IMR-90 (cell line): ENCODE measurements around the gene ATF1. TPM values are rescaled to one million over a fixed set of nuclear protein-coding genes. Genes with fewer than 3 reads are reported as not detected.

Experiments used
- ATAC-seq: fragments of 200-7000 bp; cut with Tn5 transposase; 2 replicates; pipeline ENCODE4 v1.9.1; 2020; ENCODE audit warnings: low read depth, mild to moderate bottlenecking, moderate library complexity
- BruUV-seq: library from RNA; stranded (reverse); fragments of 400-500 nt; replicated peaks from 2 replicates; lab custom pipeline; 2021; lab: Mats Ljungman, UMichigan
- CTCF ChIA-PET: fragments of 300-600 bp; formaldehyde crosslinking; extraction: SDS; loops from one replicate; lab custom pipeline; 2021; ENCODE audit warnings: antibody characterized with exemption; lab: Yijun Ruan, JAX
- POLR2A ChIA-PET: fragments of 300-600 bp; sonication (Branson Sonifier 250); formaldehyde crosslinking; loops from one replicate; lab custom pipeline; 2022; ENCODE audit warnings: antibody characterized with exemption; ENCODE audit not compliant: unreplicated experiment; lab: Charles Lee
- DNase-seq: peaks from one replicate; pipeline ENCODE4 v3.0.0; 2013
- H2AFZ ChIP-seq: replicated peaks from 2 replicates; pipeline ENCODE3; 2013; ENCODE audit warnings: low read length, mild to moderate bottlenecking; ENCODE audit not compliant: poor library complexity
- H2AK5ac ChIP-seq: 2 replicates; pipeline ENCODE4 v1.6.1; 2013; ENCODE audit warnings: low read depth, low read length, inconsistent platforms
- H2AK9ac ChIP-seq: replicated peaks from 2 replicates; pipeline ENCODE3; 2013; ENCODE audit warnings: mild to moderate bottlenecking, low read depth, low read length, moderate library complexity; ENCODE audit not compliant: poor library complexity
- H2BK120ac ChIP-seq: 2 replicates; pipeline ENCODE4 v1.6.1; 2013; ENCODE audit warnings: low read depth, low read length, inconsistent platforms
- H2BK15ac ChIP-seq: 3 replicates; pipeline ENCODE4 v1.6.1; 2013; ENCODE audit warnings: low read depth, low read length, inconsistent platforms
- H2BK20ac ChIP-seq: 2 replicates; pipeline ENCODE4 v1.6.1; 2013; ENCODE audit warnings: low read depth, mild to moderate bottlenecking, inconsistent platforms, low read length, moderate library complexity
- H2BK5ac ChIP-seq: 2 replicates; pipeline ENCODE4 v1.6.1; 2013; ENCODE audit warnings: mild to moderate bottlenecking, low read depth, low read length, inconsistent platforms; ENCODE audit not compliant: poor library complexity, severe bottlenecking
- H3K14ac ChIP-seq: replicated peaks from 2 replicates; pipeline ENCODE4 v1.6.1; 2013; ENCODE audit warnings: low read depth, low read length, inconsistent platforms
- H3K18ac ChIP-seq: 2 replicates; pipeline ENCODE4 v1.6.1; 2013; ENCODE audit warnings: low read depth, low read length, control low read depth
- H3K23ac ChIP-seq: 2 replicates; pipeline ENCODE4 v1.6.1; 2013; ENCODE audit warnings: low read depth, low read length, inconsistent platforms
- H3K27ac ChIP-seq: 2 replicates; pipeline ENCODE4 v1.5.1; 2013; ENCODE audit warnings: mild to moderate bottlenecking, control low read depth, low read length; ENCODE audit not compliant: insufficient read depth
- H3K27me3 ChIP-seq: 2 replicates; pipeline ENCODE4 v1.6.1; 2013; ENCODE audit warnings: low read length; ENCODE audit not compliant: control insufficient read depth, insufficient read depth
- H3K36me3 ChIP-seq: 2 replicates; pipeline ENCODE4 v1.6.1; 2013; ENCODE audit warnings: low read length, mixed read lengths; ENCODE audit not compliant: control insufficient read depth, insufficient read depth
- H3K4ac ChIP-seq: 2 replicates; pipeline ENCODE4 v1.6.1; 2013; ENCODE audit warnings: low read depth, low read length, inconsistent platforms
- H3K4me1 ChIP-seq: 2 replicates; pipeline ENCODE4 v1.6.1; 2013; ENCODE audit warnings: low read length, mixed read lengths; ENCODE audit not compliant: control insufficient read depth, insufficient read depth
- H3K4me2 ChIP-seq: 2 replicates; pipeline ENCODE4 v1.6.1; 2013; ENCODE audit warnings: low read depth, mild to moderate bottlenecking, control low read depth, low read length, moderate library complexity
- H3K4me3 ChIP-seq: 2 replicates; pipeline ENCODE4 v1.5.1; 2013; ENCODE audit warnings: low read depth, mild to moderate bottlenecking, control low read depth, low read length, moderate library complexity; ENCODE audit not compliant: insufficient read depth
- H3K56ac ChIP-seq: 2 replicates; pipeline ENCODE4 v1.6.1; 2013; ENCODE audit warnings: low read length, inconsistent platforms; ENCODE audit not compliant: insufficient read depth; ENCODE audit errors: extremely low read depth
- H3K79me1 ChIP-seq, 2 experiments: 2 replicates each; pipeline ENCODE4 v1.6.1; 2013; ENCODE audit warnings: low read length in 2 of 2, inconsistent platforms in 1 of 2, low read depth in 1 of 2
- H3K9ac ChIP-seq: 2 replicates; pipeline ENCODE4 v1.6.1; 2013; ENCODE audit warnings: low read depth, low read length, control low read depth
- H3K9me1 ChIP-seq: 2 replicates; pipeline ENCODE4 v1.6.1; 2013; ENCODE audit warnings: low read length, inconsistent platforms; ENCODE audit not compliant: insufficient read depth
- H3K9me3 ChIP-seq: 2 replicates; pipeline ENCODE4 v1.6.1; 2013; ENCODE audit warnings: low read length; ENCODE audit not compliant: control insufficient read depth, insufficient read depth
- H4K20me1 ChIP-seq: 2 replicates; pipeline ENCODE4 v1.6.1; 2013; ENCODE audit warnings: low read length, inconsistent platforms; ENCODE audit not compliant: insufficient read depth
- H4K5ac ChIP-seq: 2 replicates; pipeline ENCODE4 v1.6.1; 2013; ENCODE audit warnings: mild to moderate bottlenecking, low read depth, low read length, control low read depth
- H4K8ac ChIP-seq, 2 experiments: 2 replicates each; pipeline ENCODE4 v1.6.1; 2013; ENCODE audit warnings: low read depth in 2 of 2, low read length in 2 of 2, control low read depth in 1 of 2, inconsistent platforms in 1 of 2
- H4K91ac ChIP-seq: 2 replicates; pipeline ENCODE4 v1.6.1; 2013; ENCODE audit warnings: low read depth, low read length, inconsistent platforms; ENCODE audit not compliant: insufficient read depth
- BHLHE40 ChIP-seq: fragments of 150-350 bp; IDR thresholded peaks from 2 replicates; pipeline ENCODE4 v1.6.1; 2016; ENCODE audit warnings: mild to moderate bottlenecking, low read depth, low read length
- CEBPB ChIP-seq: IDR thresholded peaks from 2 replicates; pipeline ENCODE4 v1.6.1; 2012; ENCODE audit warnings: low read depth, low read length, improper control_type of control experiment
- CHD1 ChIP-seq: IDR thresholded peaks from 2 replicates; pipeline ENCODE4 v1.6.1; 2012; ENCODE audit warnings: low read depth, low read length, improper control_type of control experiment
- CTCF ChIP-seq: conservative IDR thresholded peaks from 2 replicates; pipeline ENCODE4 v1.5.1; 2012; ENCODE audit warnings: mild to moderate bottlenecking, low read depth, low read length, improper control_type of control experiment
- FOS ChIP-seq: fragments of 150-350 bp; IDR thresholded peaks from 2 replicates; pipeline ENCODE4 v1.6.1; 2016; ENCODE audit warnings: low read depth, low read length
- MAFK ChIP-seq: IDR thresholded peaks from 2 replicates; pipeline ENCODE4 v1.6.1; 2012; ENCODE audit warnings: low read depth, low read length, improper control_type of control experiment
- MAZ ChIP-seq: IDR thresholded peaks from 2 replicates; pipeline ENCODE4 v1.6.1; 2012; ENCODE audit warnings: low read depth, mild to moderate bottlenecking, low read length, improper control_type of control experiment, moderate library complexity, borderline replicate concordance
- MXI1 ChIP-seq: IDR thresholded peaks from 2 replicates; pipeline ENCODE4 v1.6.1; 2012; ENCODE audit warnings: low read depth, mild to moderate bottlenecking, low read length, moderate library complexity, borderline replicate concordance
- NFE2L2 ChIP-seq: fragments of 150-350 bp; IDR thresholded peaks from 2 replicates; pipeline ENCODE4 v1.6.1; 2016; ENCODE audit warnings: low read depth, mild to moderate bottlenecking, low read length
- POLR2A ChIP-seq: IDR thresholded peaks from 2 replicates; pipeline ENCODE4 v1.6.1; 2012; ENCODE audit warnings: mild to moderate bottlenecking, low read depth, low read length
- RAD21 ChIP-seq: IDR thresholded peaks from 2 replicates; pipeline ENCODE4 v1.6.1; 2012; ENCODE audit warnings: low read length, improper control_type of control experiment
- RCOR1 ChIP-seq: IDR thresholded peaks from 2 replicates; pipeline ENCODE4 v1.6.1; 2012; ENCODE audit warnings: mild to moderate bottlenecking, low read length, improper control_type of control experiment; ENCODE audit not compliant: insufficient replicate concordance
- RFX5 ChIP-seq: IDR thresholded peaks from 2 replicates; pipeline ENCODE4 v1.8.0; 2012; ENCODE audit warnings: low read depth, mild to moderate bottlenecking, low read length, moderate library complexity
- SMC3 ChIP-seq: fragments of 150-350 bp; IDR thresholded peaks from 2 replicates; pipeline ENCODE4 v1.6.1; 2016; ENCODE audit warnings: low read depth, mild to moderate bottlenecking, antibody characterized with exemption, low read length, moderate library complexity
- USF2 ChIP-seq: fragments of 150-350 bp; IDR thresholded peaks from 2 replicates; pipeline ENCODE4 v1.6.1; 2017; ENCODE audit warnings: mild to moderate bottlenecking, antibody characterized with exemption, low read length, low read depth
- WGBS, 2 experiments: methylation state at CpG; one replicate each; pipeline versions ENCODE4 v1.1.5 to v1.1.7; 2013; ENCODE audit warnings: missing lambda C conversion rate in 2 of 2; ENCODE audit not compliant: insufficient read length in 1 of 2; ENCODE audit errors: extremely low coverage in 2 of 2; 5-methylcytosine and 5-hydroxymethylcytosine counted together
- dilution Hi-C: fragments of 300-500 bp; cut with HindIII; formaldehyde crosslinking; loops from one replicate; pipeline ENCODE4 v1.14.3; 2018; ENCODE audit warnings: low sequenced_read_pairs; ENCODE audit not compliant: unreplicated experiment
- in situ Hi-C: fragments of 300-500 bp; cut with MboI; formaldehyde crosslinking; loops from 3 replicates; pipeline ENCODE4 v1.14.3; 2019; ENCODE audit warnings: low sequenced_read_pairs, inconsistent platforms, mixed read lengths
- intact Hi-C: fragments of 100-400 bp; cut with micrococcal nuclease; formaldehyde crosslinking; loops from 2 replicates; pipeline ENCODE4 v1.10.0; 2022
- polyA plus RNA-seq, 3 experiments: library from polyadenylated mRNA; depleted of rRNA; stranded (reverse); fragments of >200 nt; gene quantifications; 2 replicates each; pipeline ENCODE4 v1.2.3, GENCODE V29; 2012; ENCODE audit warnings: low replicate concordance in 1 of 3
- total RNA-seq: library from RNA; depleted of rRNA; stranded (reverse); fragments of >200 nt; gene quantifications from 2 replicates; pipeline ENCODE4 v1.2.3, GENCODE V29; 2012

Gene ATF1
- total and polyA plus RNA-seq, 2 of the 4 experiments (the other 2 are of a cell fraction): 20.6 to 24.0 TPM

- ChIA-PET POLR2A (no interaction called here), CTCF (no interaction called here)
- TF ChIP-seq RFX5 (no peak), RAD21 (no peak), CTCF (no peak), BHLHE40 (no peak), FOS (no peak), SMC3 (no peak), MAZ (no peak), MAFK (no peak), CEBPB (no peak), CHD1 (no peak), USF2 (no peak), RCOR1 (no peak), POLR2A (no peak), MXI1 (no peak), NFE2L2 (no peak)
Observed at GRCh38 chr12:50751948-50752721, 11.8 kb upstream of the ATF1 start.

More at GRCh38 chr12:50751948-50752721, 11.8 kb upstream of the ATF1 start:
- WGBS, 2 experiments: 87% methylated on average over 4 of the region's 6 CpGs; no CpG with 5 or more reads in 1 of the 2 experiments
- Histone ChIP-seq H3K18ac (no peak overlapping the region), H3K9ac (no peak overlapping the region), H2BK20ac (no peak overlapping the region), H3K79me1 (no peaks in the 10 kb centered on the region), H3K4me2 (no peak overlapping the region), H3K4ac (no peak overlapping the region), H2AK9ac (no peak overlapping the region), H4K91ac (no peak overlapping the region), H3K4me1 (no peaks in the 10 kb centered on the region), H3K27ac (no peak overlapping the region), H3K23ac (no peak overlapping the region), H3K4me3 (no peak overlapping the region), H3K56ac (no peak overlapping the region), H2BK120ac (no peak overlapping the region), H2BK5ac (no peak overlapping the region), H3K27me3 (no peaks in the 10 kb centered on the region), H2BK15ac (no peak overlapping the region), H3K14ac (no peak overlapping the region), H2AFZ (no peak overlapping the region), H3K36me3 (peaks cover 8% of the 10 kb centered on the region), H3K9me3 (no peaks in the 10 kb centered on the region), H4K20me1 (no peaks in the 10 kb centered on the region), H3K9me1 (peaks cover 5% of the 10 kb centered on the region; the same call in 1 of the 2 replicates), H4K5ac (no peak overlapping the region), H2AK5ac (no peak overlapping the region), H4K8ac (no peak overlapping the region)
- DNase-seq: peak; percentile 69
- in situ Hi-C loops: no loop called here
- intact Hi-C loops: no loop called here
- dilution Hi-C loops: no loop called here
- ATAC-seq: peak; percentile 14; the same call in 1 of the 2 replicates
- no TSS peak for BruUV-seq
